Measurements from ENCODE around the gene TRIM43B.
"Not testable (repeated sequence)": the region's sequence is repeated elsewhere in the genome, so short reads cannot be mapped to it uniquely, and the experiment has no call there.

DNA sequence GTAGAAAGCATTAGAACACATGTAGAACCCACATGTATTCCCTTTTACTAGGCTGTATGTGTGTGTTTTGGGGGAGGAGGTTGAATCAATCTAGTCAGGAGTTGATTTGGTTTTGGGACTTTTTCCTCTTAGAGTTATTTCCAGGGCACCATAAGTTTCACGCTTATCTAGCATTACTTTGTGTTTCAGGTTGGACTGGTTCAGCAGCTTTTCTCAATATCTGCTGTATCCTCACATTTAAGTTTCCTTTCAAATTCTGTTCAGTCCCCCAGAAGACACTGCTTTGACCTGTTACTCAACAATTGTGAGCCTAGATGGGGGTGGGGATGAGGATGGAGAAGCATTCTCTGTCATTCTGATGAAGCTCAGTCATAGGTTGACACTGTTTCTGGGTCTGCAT, 7.5 kb upstream of the TRIM43B start:
- TF ChIP-seq EZH2 (IDR thresholded peaks at IDR 0.05; ENCODE audit: low read length); CTCF (optimal IDR thresholded peaks at IDR 0.05 in 1 of 3, IDR thresholded peaks at IDR 0.05 in 1 of 3, conservative IDR thresholded peaks at IDR 0.05 in 1 of 3; ENCODE audit: extremely low read depth in 1 of 3, insufficient read depth in 2 of 3, low read length in 3 of 3): not testable (repeated sequence)

Measured in keratinocyte (primary cell).